ENCODE data around the gene CACNG5. TPM values are rescaled to one million over a fixed set of nuclear protein-coding genes. Genes with fewer than 3 reads are reported as not detected.
A peak's percentile ranks its signal among the peaks of the same experiment; 100 is the strongest.
"Not testable (repeated sequence)": the region's sequence is repeated elsewhere in the genome, so short reads cannot be mapped to it uniquely, and the experiment has no call there.

Gene CACNG5
- total RNA-seq, 1 donor = not detected

- no peak overlapping the region for H3K4me3 ChIP-seq (ENCODE audit: low read depth, low read length)
- no peak for TF ChIP-seq CTCF (IDR thresholded peaks at IDR 0.05; ENCODE audit: insufficient read depth, low read length)
- no peak for DNase-seq (ENCODE audit: low read depth)
Observed at GRCh38 chr17:66893863-66894262, 58.9 kb downstream of the CACNG5 start.

- no peak overlapping the region for H3K4me3 ChIP-seq (ENCODE audit: low read depth, low read length)
- DNase-seq (ENCODE audit: low read depth) = no peak
- TF ChIP-seq CTCF (IDR thresholded peaks at IDR 0.05; ENCODE audit: insufficient read depth, low read length) = no peak
Observed at GRCh38 chr17:66897141-66897540, 62.2 kb downstream of the CACNG5 start.

GRCh38 chr17:66898536-66898935 is 63.6 kb downstream of the CACNG5 start:
- H3K4me3 ChIP-seq (ENCODE audit: low read depth, low read length) = no peak overlapping the region
- no peak for TF ChIP-seq CTCF (IDR thresholded peaks at IDR 0.05; ENCODE audit: insufficient read depth, low read length)
- no peak for DNase-seq (ENCODE audit: low read depth)

GRCh38 chr17:66900126-66901010 is 65.5 kb downstream of the CACNG5 start:
- H3K4me3 ChIP-seq (ENCODE audit: low read depth, low read length) = no peak overlapping the region
- peak; percentile 41 for DNase-seq (ENCODE audit: low read depth)
- peak; percentile 45 for TF ChIP-seq CTCF (IDR thresholded peaks at IDR 0.05; ENCODE audit: insufficient read depth, low read length)

GRCh38 chr17:66903296-66903695 is 68.4 kb downstream of the CACNG5 start:
- H3K4me3 ChIP-seq (ENCODE audit: low read depth, low read length); DNase-seq (ENCODE audit: low read depth): not testable (repeated sequence)

GRCh38 chr17:66903781-66904180 is 68.9 kb downstream of the CACNG5 start:
- no peak for TF ChIP-seq CTCF (IDR thresholded peaks at IDR 0.05; ENCODE audit: insufficient read depth, low read length)
- DNase-seq (ENCODE audit: low read depth) = no peak
- H3K4me3 ChIP-seq (ENCODE audit: low read depth, low read length) = no peak overlapping the region

GRCh38 chr17:66904760-66905624 is 70.1 kb downstream of the CACNG5 start:
- DNase-seq (ENCODE audit: low read depth) = peak; percentile 84
- TF ChIP-seq CTCF (IDR thresholded peaks at IDR 0.05; ENCODE audit: insufficient read depth, low read length) = no peak

More at GRCh38 chr17:66904760-66905624, 70.1 kb downstream of the CACNG5 start:
- no peak overlapping the region for H3K4me3 ChIP-seq (ENCODE audit: low read depth, low read length)

Measured in fibroblast of the aortic adventitia (primary cell).